HG02884 (cell line): ENCODE data around the gene MAT1A.
A peak's percentile ranks its signal among the peaks of the same experiment; 100 is the strongest.
"Not testable (repeated sequence)": the region's sequence is repeated elsewhere in the genome, so short reads cannot be mapped to it uniquely, and the experiment has no call there.

Experiments
- ATAC-seq: cut with Tn5 transposase; IDR thresholded peaks from one replicate; pipeline ENCODE4 v1.9.1; 2021; ENCODE audit warnings: mild to moderate bottlenecking, moderate library complexity; ENCODE audit not compliant: unreplicated experiment

MAT1A gene

GRCh38 chr10:80234331-80235235, 54.9 kb downstream of the MAT1A start:
- peak; percentile 100 for ATAC-seq

GRCh38 chr10:80233871-80234270, 55.6 kb downstream of the MAT1A start:
- ATAC-seq, result not testable (repeated sequence)

GRCh38 chr10:80226723-80227122, 62.7 kb downstream of the MAT1A start:
- ATAC-seq, result peak; percentile 47

GRCh38 chr10:80223031-80223419, 66.4 kb downstream of the MAT1A start:
- not testable (repeated sequence) for ATAC-seq
